IMR-90 (cell line): ENCODE results near the gene SLC16A1.

Source experiments
- CTCF ChIP-seq: conservative IDR thresholded peaks from 2 replicates; pipeline ENCODE4 v1.5.1; 2012; ENCODE audit warnings: mild to moderate bottlenecking, low read depth, low read length, improper control_type of control experiment
- RAD21 ChIP-seq: IDR thresholded peaks from 2 replicates; pipeline ENCODE4 v1.6.1; 2012; ENCODE audit warnings: low read length, improper control_type of control experiment
- USF2 ChIP-seq: fragments of 150-350 bp; IDR thresholded peaks from 2 replicates; pipeline ENCODE4 v1.6.1; 2017; ENCODE audit warnings: mild to moderate bottlenecking, antibody characterized with exemption, low read length, low read depth

DNA sequence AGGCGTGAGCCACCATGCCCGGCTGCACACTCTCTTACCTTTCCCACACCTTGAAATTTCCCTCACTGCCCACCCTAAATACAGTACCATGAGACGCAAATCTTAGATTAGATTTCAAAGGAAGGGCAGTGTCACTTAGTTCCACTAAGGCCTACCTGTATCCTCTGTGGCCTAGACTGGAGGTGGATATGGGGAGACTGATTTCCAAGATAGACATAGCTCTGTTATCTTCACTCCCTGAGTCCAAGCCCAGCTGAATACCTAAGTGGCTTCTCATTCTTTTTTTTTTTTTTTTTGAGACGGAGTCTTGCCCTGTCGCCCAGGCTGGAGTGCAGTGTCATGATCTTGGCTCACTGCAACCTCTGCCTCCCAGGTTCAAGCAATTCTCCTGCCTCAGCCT lies 89.0 kb downstream of the SLC16A1 start:
- no peak for TF ChIP-seq CTCF
- TF ChIP-seq RAD21: no peak
- TF ChIP-seq USF2: no peak
